SK-N-SH (cell line): ENCODE data around the gene OR4K17. TPM values are rescaled to one million over a fixed set of nuclear protein-coding genes. Genes with fewer than 3 reads are reported as not detected.
A peak's percentile ranks its signal among the peaks of the same experiment; 100 is the strongest.
"Not testable (repeated sequence)": the region's sequence is repeated elsewhere in the genome, so short reads cannot be mapped to it uniquely, and the experiment has no call there.

Source experiments
- CTCF ChIA-PET: fragments of 300-600, 350-600 bp; formaldehyde crosslinking; extraction: SDS; loops from one replicate; lab custom pipeline; 2021; lab: Yijun Ruan, JAX
- POLR2A ChIA-PET: fragments of 350-600 bp; sonication (Branson Sonifier 250); formaldehyde crosslinking; extraction: SDS; loops from one replicate; lab custom pipeline; 2020; ENCODE audit warnings: antibody characterized with exemption, inconsistent platforms; lab: Yijun Ruan, JAX
- DNase-seq: peaks from one replicate; pipeline ENCODE4 v3.0.0; 2012
- H2AFZ ChIP-seq: fragments of 200-600 bp; sonication (generic); 2 replicates; pipeline ENCODE4 v1.8.1; 2016; ENCODE audit warnings: antibody characterized with exemption, mild to moderate bottlenecking, low read depth
- H3F3A ChIP-seq: fragments of 200-600 bp; sonication (generic); replicated peaks from 2 replicates; pipeline ENCODE3; 2016; ENCODE audit warnings: antibody characterized with exemption, mild to moderate bottlenecking; ENCODE audit not compliant: insufficient read depth
- H3K27ac ChIP-seq, 2 experiments: fragments of 200-500 bp in 1 of 2; fragments of 200-600 bp in 1 of 2; sonication (Bioruptor generic) in 1 of 2; sonication (generic), shearing (Covaris generic) in 1 of 2; 2 replicates each; pipeline versions ENCODE4 v1.5.1 to v1.6.1; 2014 to 2016; ENCODE audit warnings: low read depth in 2 of 2, inconsistent platforms in 1 of 2, low read length in 1 of 2, mild to moderate bottlenecking in 1 of 2, mixed read lengths in 1 of 2
- H3K27me3 ChIP-seq: fragments of 200-600 bp; sonication (generic), shearing (Covaris generic); 2 replicates; pipeline ENCODE4 v1.6.1; 2016; ENCODE audit warnings: mixed run types; ENCODE audit not compliant: insufficient read depth
- H3K36me3 ChIP-seq, 2 experiments: fragments of 200-500 bp in 1 of 2; fragments of 200-600 bp in 1 of 2; sonication (Bioruptor generic) in 1 of 2; sonication (generic) in 1 of 2; replicated peaks in 1 of 2; 2 replicates each; pipeline versions ENCODE3 to v1.5.1; 2014 to 2016; ENCODE audit warnings: low read length in 1 of 2, mild to moderate bottlenecking in 1 of 2; ENCODE audit not compliant: insufficient read depth in 2 of 2, control insufficient read depth in 1 of 2
- H3K4me1 ChIP-seq, 2 experiments: fragments of 200-500 bp in 1 of 2; fragments of 200-600 bp in 1 of 2; sonication (Bioruptor generic) in 1 of 2; sonication (generic), shearing (Covaris generic) in 1 of 2; 2 replicates each; pipeline versions ENCODE4 v1.5.1 to v1.6.1; 2014 to 2016; ENCODE audit warnings: low read depth in 1 of 2, low read length in 1 of 2, mixed run types in 1 of 2; ENCODE audit not compliant: insufficient read depth in 2 of 2, control insufficient read depth in 1 of 2
- H3K4me2 ChIP-seq: fragments of 200-600 bp; sonication (generic), shearing (Covaris generic); 2 replicates; pipeline ENCODE4 v1.6.1; 2017; ENCODE audit warnings: mixed run types
- H3K4me3 ChIP-seq, 2 experiments: fragments of 200-500 bp in 1 of 2; fragments of 200-600 bp in 1 of 2; sonication (Bioruptor generic) in 1 of 2; sonication (generic), shearing (Covaris generic) in 1 of 2; 2 replicates each; pipeline versions ENCODE4 v1.5.1 to v1.8.1; 2014 to 2016; ENCODE audit warnings: low read depth in 2 of 2, inconsistent platforms in 1 of 2, low read length in 1 of 2, mild to moderate bottlenecking in 1 of 2, mixed read lengths in 1 of 2, moderate library complexity in 1 of 2
- H3K79me2 ChIP-seq: fragments of 200-600 bp; sonication (generic); 2 replicates; pipeline ENCODE4 v1.8.1; 2017; ENCODE audit warnings: mild to moderate bottlenecking; ENCODE audit not compliant: insufficient read depth
- H3K9ac ChIP-seq: fragments of 200-600 bp; sonication (generic); 2 replicates; pipeline ENCODE4 v1.6.1; 2017; ENCODE audit warnings: mixed run types
- H3K9me2 ChIP-seq: fragments of 200-600 bp; sonication (generic); 2 replicates; pipeline ENCODE4 v1.6.1; 2017; ENCODE audit warnings: mixed run types
- H3K9me3 ChIP-seq: fragments of 200-600 bp; sonication (generic); 2 replicates; pipeline ENCODE4 v1.6.1; 2017; ENCODE audit warnings: mixed run types, mild to moderate bottlenecking, moderate library complexity
- H4K20me1 ChIP-seq: fragments of 200-600 bp; sonication (generic); 2 replicates; pipeline ENCODE4 v1.6.1; 2017; ENCODE audit warnings: mild to moderate bottlenecking, mixed run types; ENCODE audit not compliant: insufficient read depth
- EP300 ChIP-seq, 2 experiments: IDR thresholded peaks; 2 replicates each; pipeline versions ENCODE4 v1.4.0 to v1.6.1; 2012; ENCODE audit warnings: borderline replicate concordance in 1 of 2, low read depth in 1 of 2, low read length in 1 of 2
- FOSL2 ChIP-seq: IDR thresholded peaks from 2 replicates; pipeline ENCODE4 v1.4.0; 2012; ENCODE audit warnings: low read depth, mild to moderate bottlenecking, moderate library complexity, borderline replicate concordance
- FOXM1 ChIP-seq: IDR thresholded peaks from 2 replicates; pipeline ENCODE4 v1.4.0; 2012; ENCODE audit warnings: low read depth, mild to moderate bottlenecking
- JUND ChIP-seq: IDR thresholded peaks from 2 replicates; pipeline ENCODE4 v1.4.0; 2012
- MAX ChIP-seq: IDR thresholded peaks from 2 replicates; pipeline ENCODE4 v1.4.0; 2012; ENCODE audit warnings: low read depth
- NFIC ChIP-seq: IDR thresholded peaks from 2 replicates; pipeline ENCODE4 v1.4.0; 2012; ENCODE audit warnings: borderline replicate concordance
- PBX3 ChIP-seq: IDR thresholded peaks from 2 replicates; pipeline ENCODE4; 2012
- RXRA ChIP-seq: IDR thresholded peaks from 2 replicates; pipeline ENCODE4 v1.4.0; 2012; ENCODE audit warnings: low read depth, mild to moderate bottlenecking, borderline replicate concordance
- TCF12 ChIP-seq: IDR thresholded peaks from 2 replicates; pipeline ENCODE4 v1.4.0; 2012
- TEAD4 ChIP-seq: IDR thresholded peaks from 2 replicates; pipeline ENCODE4 v1.4.0; 2012; ENCODE audit warnings: mild to moderate bottlenecking, borderline replicate concordance; ENCODE audit not compliant: insufficient read depth
- ZBTB33 ChIP-seq: IDR thresholded peaks from 2 replicates; pipeline ENCODE4 v1.4.0; 2012; ENCODE audit warnings: low read depth, borderline replicate concordance
- polyA plus RNA-seq, 3 experiments: library from polyadenylated mRNA; depleted of rRNA; stranded (reverse); fragments of >200 nt; gene quantifications; 2 replicates each; pipeline ENCODE4 v1.2.3, GENCODE V29; 2012
- small RNA-seq, 7 experiments: library from RNA; depleted of rRNA; stranded (forward); fragments of <200 nt; gene quantifications; one replicate each; pipeline ENCODE3, GENCODE V24; 2012

The OR4K17 gene
- polyA plus RNA-seq, 1 of the 3 experiments (the other 2 are of a cell fraction), result not detected

- H4K20me1 ChIP-seq, CTCF ChIA-PET, H3K9ac ChIP-seq, DNase-seq, H3K9me2 ChIP-seq, H3K79me2 ChIP-seq, H3K36me3 ChIP-seq, H3K27me3 ChIP-seq, H3K4me3 ChIP-seq: not testable (repeated sequence)
- peaks cover 15% of the 10 kb centered on the region for H3F3A ChIP-seq
- H3K27ac ChIP-seq, result peak overlapping the region in 1 of 2 experiments; percentile 66; a peak in 2 of 4 replicates
- H2AFZ ChIP-seq, result 0 out of 2 replicates have a peak overlapping the region, but pooled peaks have one; percentile 21
- TF ChIP-seq FOXM1, result 0 out of 2 replicates have a peak, but pooled peaks have one; percentile 14
- TF ChIP-seq FOSL2, result peak; percentile 88
- peak; percentile 62 for TF ChIP-seq TCF12
- peak in 1 of 2 experiments; percentile 32; a peak in 1 of 4 replicates for TF ChIP-seq EP300 (IDR thresholded peaks at IDR 0.05; ENCODE audit: borderline replicate concordance in 1 of 2, low read depth in 1 of 2, low read length in 1 of 2)
- TF ChIP-seq MAX, result peak; percentile 46
- TF ChIP-seq JUND, result peak; percentile 81
- peak; percentile 37; the same call in 1 of the 2 replicates for TF ChIP-seq TEAD4
- 0 out of 2 replicates have a peak, but pooled peaks have one; percentile 59 for TF ChIP-seq NFIC
- peak; percentile 50 for TF ChIP-seq PBX3
- TF ChIP-seq RXRA, result 0 out of 2 replicates have a peak, but pooled peaks have one; percentile 21
- peak; percentile 34; the same call in 1 of the 2 replicates for TF ChIP-seq ZBTB33
- TF ChIP-seq, all 33 proteins: peak for 11; not testable (repeated sequence) for 22
- 0 out of 2 replicates have a peak overlapping the region, but pooled peaks have one; percentile 11 for H3K4me2 ChIP-seq
- H3K4me1 ChIP-seq, H3K9me3 ChIP-seq, POLR2A ChIA-PET: not testable (repeated sequence)
Observed at GRCh38 chr14:20169852-20170251, 59.3 kb downstream of the OR4K17 start.

Small RNAs within 50 kb of the gene (small RNA-seq; reads per million reads assigned to genes)
- gene RNA5SP380, result 0 reads per million in 7 experiments

Other genes with a start within 250 kb of the OR4K17 start
- gene OR4K2, start 235.6 kb upstream of the OR4K17 start, polyA plus RNA-seq (2012; rRNA removed), result not detected in 2 replicates
- gene OR4K5, start 190.1 kb upstream of the OR4K17 start, polyA plus RNA-seq (2012; rRNA removed), result not detected in 2 replicates
- gene OR4K1, start 179.8 kb upstream of the OR4K17 start, polyA plus RNA-seq (2012; rRNA removed), result not detected in 2 replicates
- not detected in 2 replicates for gene OR4K15, start 135.1 kb upstream of the OR4K17 start, polyA plus RNA-seq (2012; rRNA removed)
- gene OR4Q2, start 108.6 kb upstream of the OR4K17 start, polyA plus RNA-seq (2012; rRNA removed), result not detected in 2 replicates
- not detected in 2 replicates for gene OR4K14, start 91.4 kb upstream of the OR4K17 start, polyA plus RNA-seq (2012; rRNA removed)
- not detected in 2 replicates for gene OR4K13, start 74.7 kb upstream of the OR4K17 start, polyA plus RNA-seq (2012; rRNA removed)
- gene OR4L1, start 50.7 kb upstream of the OR4K17 start, polyA plus RNA-seq (2012; rRNA removed), result not detected in 2 replicates
- not detected in 2 replicates for gene OR4N5, start 28.1 kb downstream of the OR4K17 start, polyA plus RNA-seq (2012; rRNA removed)
- gene OR11G2, start 80.2 kb downstream of the OR4K17 start, polyA plus RNA-seq (2012; rRNA removed), result not detected in 2 replicates
- gene OR11H6, start 113.0 kb downstream of the OR4K17 start, polyA plus RNA-seq (2012; rRNA removed), result not detected in 2 replicates
- not detected in 2 replicates for gene OR11H7, start 118.2 kb downstream of the OR4K17 start, polyA plus RNA-seq (2012; rRNA removed)
- not detected in 2 replicates for gene OR11H4, start 128.5 kb downstream of the OR4K17 start, polyA plus RNA-seq (2012; rRNA removed)
- 14.6 and 15.7 TPM in 2 replicates for gene TTC5, start 195.2 kb downstream of the OR4K17 start, polyA plus RNA-seq (2012; rRNA removed)
- gene CCNB1IP1, start 222.5 kb downstream of the OR4K17 start, polyA plus RNA-seq (2012; rRNA removed), result 35.4 and 48.5 TPM in 2 replicates
- gene PARP2, start 232.9 kb downstream of the OR4K17 start, polyA plus RNA-seq (2012; rRNA removed), result 21.4 and 23.3 TPM in 2 replicates